Stomach (tissue), 9 donors: ENCODE results near the gene SLC39A3. TPM values are rescaled to one million over a fixed set of nuclear protein-coding genes. Genes with fewer than 3 reads are reported as not detected.

Experiments
- DNase-seq, 2 donors: peaks; one replicate each; pipeline versions ENCODE4 v3.0.0 to v3.0.0-alpha.2; 2013 to 2019
- H3K27ac ChIP-seq, 5 donors: fragments of 200-600 bp in 4 of 5; sonication (generic) in 4 of 5; one replicate each; pipeline ENCODE4 v1.5.1; 2013 to 2019; ENCODE audit warnings: mild to moderate bottlenecking in 1 of 5, moderate library complexity in 1 of 5
- H3K27me3 ChIP-seq, 3 donors: fragments of 200-600 bp; sonication (generic); one replicate each; pipeline ENCODE4 v1.5.1; 2017 to 2019; ENCODE audit warnings: mixed run types in 1 of 3
- H3K36me3 ChIP-seq, 4 donors: fragments of 200-600 bp; sonication (generic); 1 replicate in 3 of 4; 2 replicates in 1 of 4; pipeline ENCODE4 v1.5.1; 2016 to 2019
- H3K4me1 ChIP-seq, 4 donors: fragments of 200-600 bp; sonication (generic); one replicate each; pipeline ENCODE4 v1.5.1; 2016 to 2019
- H3K4me3 ChIP-seq, 4 donors: fragments of 200-600 bp; sonication (generic) in 3 of 4; one replicate each; pipeline ENCODE4 v1.5.1; 2016 to 2019; ENCODE audit warnings: mild to moderate bottlenecking in 1 of 4
- H3K9me3 ChIP-seq, 4 donors: fragments of 200-600 bp; sonication (generic); one replicate each; pipeline ENCODE4 v1.5.1; 2016 to 2019
- EP300 ChIP-seq: sonication (generic); formaldehyde crosslinking; IDR thresholded peaks from one replicate; pipeline ENCODE4 v1.6.1; 2017; ENCODE audit warnings: antibody characterized with exemption
- POLR2A ChIP-seq, 4 donors: fragments of 450-650 bp; IDR thresholded peaks; one replicate each; pipeline ENCODE4 v1.6.1; 2016; ENCODE audit warnings: antibody characterized with exemption in 4 of 4, control low read depth in 2 of 4, mild to moderate bottlenecking in 1 of 4, moderate library complexity in 1 of 4
- POLR2AphosphoS5 ChIP-seq, 3 donors: sonication (generic); formaldehyde crosslinking; IDR thresholded peaks; one replicate each; pipeline ENCODE4 v1.6.1; 2016; ENCODE audit warnings: antibody characterized with exemption in 3 of 3
- WGBS, 5 donors: extraction: QIAGEN DNeasy Blood & Tissue Kit in 3 of 5; methylation state at CpG; one replicate each; pipeline versions ENCODE4 v1.1.5 to v1.1.7; 2013 to 2018; 5-methylcytosine and 5-hydroxymethylcytosine counted together
- intact Hi-C: fragments of 100-400 bp; cut with DNase I; formaldehyde crosslinking; loops from one replicate; pipeline ENCODE4 v1.15.1; 2023; ENCODE audit warnings: low total_unique reads
- polyA plus RNA-seq, 3 donors: library from polyadenylated mRNA; stranded (reverse); fragments of 200-250 nt; gene quantifications; one replicate each; pipeline ENCODE4 v1.2.3, GENCODE V29; 2013
- total RNA-seq, 5 donors: library from RNA; depleted of rRNA; stranded (reverse); fragments of >200 nt; gene quantifications; one replicate each; pipeline versions ENCODE4 v1.1.0 to v1.2.3, GENCODE V29; 2014 to 2016
- TF ChIP-seq, protein P1 (sequence below), 7 experiments: fragments of 450-650 bp in 4 of 7; fragments of 200-600 bp in 3 of 7; sonication (generic) in 3 of 7; IDR thresholded peaks; one replicate each; pipeline ENCODE4 v1.5.1; 2016 to 2019; ENCODE audit warnings: antibody characterized with exemption in 7 of 7, control low read depth in 2 of 7, mild to moderate bottlenecking in 1 of 7
- donor health status: healthy with polysubstance abuse.
- donor health status: Bipolar disorder and iron deficiency.
- donor health status: healthy.

Gene SLC39A3
- total and polyA plus RNA-seq, 8 donors = 3.6 to 33.6 (median 14.9) TPM; not detected in 1

DNA sequence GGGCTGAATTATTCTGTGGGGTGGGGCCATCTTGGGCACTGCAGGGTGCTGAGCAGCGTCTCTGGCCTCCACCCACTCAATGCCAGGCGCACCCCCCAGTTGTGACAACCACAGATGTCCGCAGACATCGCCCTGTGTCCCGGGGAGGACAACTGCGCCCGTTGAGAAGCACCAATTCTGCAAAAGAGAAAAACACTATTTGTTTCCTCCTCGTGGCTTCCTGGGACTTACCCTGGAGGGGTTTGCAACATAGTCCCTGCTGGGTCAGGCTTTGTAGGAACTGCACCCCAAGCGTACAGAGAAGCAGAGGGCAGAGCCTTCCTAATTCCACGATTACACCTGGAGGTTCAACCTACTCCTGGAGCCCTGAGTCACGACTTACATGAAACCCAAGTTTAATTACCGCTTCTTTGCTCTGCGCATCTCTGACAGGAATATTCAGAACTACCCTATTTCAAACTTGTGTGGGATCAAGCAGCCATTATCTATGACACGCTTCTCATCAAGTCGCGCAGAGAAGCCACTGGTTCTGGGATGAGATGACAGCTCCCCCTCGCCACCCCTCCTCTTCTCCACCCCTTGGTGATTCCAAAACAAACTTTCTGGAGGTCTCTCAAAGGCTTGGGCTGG is 11.1 kb upstream of the SLC39A3 start:
- no peak for DNase-seq
- Histone ChIP-seq H3K4me3 (no peak overlapping the region), H3K27me3 (no peaks in the 10 kb centered on the region), H3K4me1 (peaks cover 0 to 8% (median 6%) of the 10 kb centered on the region in 4 donors), H3K9me3 (no peaks in the 10 kb centered on the region), H3K36me3 (peaks cover 19 to 33% (median 25%) of the 10 kb centered on the region in 4 donors), H3K27ac (no peak overlapping the region)
- intact Hi-C loops = loop anchor here (5.0 kb wide), 1 partner anchor 104 kb away; no protein-coding TSS in a partner anchor
- 70 to 84% (median 74%) methylated on average over 17 of the region's 17 CpGs for WGBS, 5 donors
- TF ChIP-seq, protein P1, sequence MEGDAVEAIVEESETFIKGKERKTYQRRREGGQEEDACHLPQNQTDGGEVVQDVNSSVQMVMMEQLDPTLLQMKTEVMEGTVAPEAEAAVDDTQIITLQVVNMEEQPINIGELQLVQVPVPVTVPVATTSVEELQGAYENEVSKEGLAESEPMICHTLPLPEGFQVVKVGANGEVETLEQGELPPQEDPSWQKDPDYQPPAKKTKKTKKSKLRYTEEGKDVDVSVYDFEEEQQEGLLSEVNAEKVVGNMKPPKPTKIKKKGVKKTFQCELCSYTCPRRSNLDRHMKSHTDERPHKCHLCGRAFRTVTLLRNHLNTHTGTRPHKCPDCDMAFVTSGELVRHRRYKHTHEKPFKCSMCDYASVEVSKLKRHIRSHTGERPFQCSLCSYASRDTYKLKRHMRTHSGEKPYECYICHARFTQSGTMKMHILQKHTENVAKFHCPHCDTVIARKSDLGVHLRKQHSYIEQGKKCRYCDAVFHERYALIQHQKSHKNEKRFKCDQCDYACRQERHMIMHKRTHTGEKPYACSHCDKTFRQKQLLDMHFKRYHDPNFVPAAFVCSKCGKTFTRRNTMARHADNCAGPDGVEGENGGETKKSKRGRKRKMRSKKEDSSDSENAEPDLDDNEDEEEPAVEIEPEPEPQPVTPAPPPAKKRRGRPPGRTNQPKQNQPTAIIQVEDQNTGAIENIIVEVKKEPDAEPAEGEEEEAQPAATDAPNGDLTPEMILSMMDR (IDR thresholded peaks at IDR 0.05) = no peak
- no peak for TF ChIP-seq POLR2A (IDR thresholded peaks at IDR 0.05)
- no peak for TF ChIP-seq POLR2AphosphoS5 (IDR thresholded peaks at IDR 0.05)
- no peak for TF ChIP-seq EP300

GRCh38 chr19:2747349-2747748 is 7.5 kb upstream of the SLC39A3 start:
- no peak overlapping the region for H3K27ac ChIP-seq
- no peak for DNase-seq
- intact Hi-C loops = no loop called here
- H3K4me3 ChIP-seq = no peak overlapping the region
- H3K9me3 ChIP-seq = no peaks in the 10 kb centered on the region
- no peaks in the 10 kb centered on the region for H3K27me3 ChIP-seq
- peaks cover 0 to 8% (median 6%) of the 10 kb centered on the region in 4 donors for H3K4me1 ChIP-seq
- no peaks in the 10 kb centered on the region for H3K36me3 ChIP-seq
- no peak for TF ChIP-seq EP300
- TF ChIP-seq, protein P1 (IDR thresholded peaks at IDR 0.05) = no peak
- TF ChIP-seq POLR2A (IDR thresholded peaks at IDR 0.05) = no peak
- no peak for TF ChIP-seq POLR2AphosphoS5 (IDR thresholded peaks at IDR 0.05)
- WGBS, 5 donors = 71 to 81% (median 77%) methylated on average over 7 of the region's 7 CpGs

DNA sequence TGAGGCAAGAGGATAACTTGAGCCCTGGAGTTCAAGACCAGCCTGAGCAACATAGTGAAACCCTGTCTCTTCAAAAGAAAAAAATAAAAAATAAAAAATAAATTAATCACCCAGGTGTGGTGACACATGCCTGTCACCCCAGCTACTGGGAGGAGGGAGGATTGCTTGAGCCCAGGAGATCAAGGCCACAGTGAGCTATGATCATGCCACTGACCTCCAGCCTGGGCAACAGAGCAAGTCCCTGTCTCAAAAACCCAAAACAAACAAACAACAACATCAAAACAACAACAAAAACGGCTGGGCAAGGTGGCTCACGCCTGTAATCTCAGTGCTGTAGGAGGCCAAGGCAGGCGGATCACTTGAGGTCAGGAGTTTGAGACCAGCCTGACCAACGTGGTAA is 4.3 kb upstream of the SLC39A3 start:
- intact Hi-C loops = no loop called here
- H3K9me3 ChIP-seq = no peaks in the 10 kb centered on the region
- no peaks in the 10 kb centered on the region for H3K36me3 ChIP-seq
- DNase-seq = no peak
- no peak overlapping the region for H3K4me3 ChIP-seq
- peaks cover 2 to 9% (median 8%) of the 10 kb centered on the region in 4 donors for H3K4me1 ChIP-seq
- no peak overlapping the region for H3K27ac ChIP-seq
- TF ChIP-seq EP300 (no peak), POLR2AphosphoS5 (IDR thresholded peaks at IDR 0.05) (no peak), POLR2A (IDR thresholded peaks at IDR 0.05) (no peak)
- TF ChIP-seq, protein P1 (IDR thresholded peaks at IDR 0.05) = no peak
- H3K27me3 ChIP-seq = peaks cover 0 to 16% (median 0%) of the 10 kb centered on the region in 3 donors
- 35 to 41% (median 39%) methylated on average over 4 of the region's 4 CpGs for WGBS, 5 donors

DNA sequence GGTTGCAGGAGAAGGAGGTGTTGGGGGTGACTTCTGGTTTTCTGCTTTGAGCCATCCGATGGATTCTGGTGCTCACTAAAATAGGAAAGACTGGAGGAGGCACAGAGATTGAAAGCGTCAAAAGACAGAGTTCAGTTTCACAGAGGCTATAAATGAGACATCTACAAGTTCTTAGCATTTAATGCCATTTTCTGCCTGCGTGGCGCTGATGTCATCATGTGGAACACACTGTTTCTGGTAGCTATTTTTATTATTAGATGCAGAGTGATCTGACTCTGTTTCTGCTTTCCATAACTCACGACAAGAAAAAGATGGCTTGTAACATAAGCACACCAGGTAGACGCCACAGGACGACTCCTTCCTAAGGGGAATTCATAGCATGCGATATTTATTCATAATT is 3.3 kb upstream of the SLC39A3 start:
- 70 to 79% (median 77%) methylated on average over 8 of the region's 8 CpGs for WGBS, 5 donors
- Histone ChIP-seq H3K36me3 (no peaks in the 10 kb centered on the region), H3K9me3 (no peaks in the 10 kb centered on the region), H3K4me1 (peaks cover 11 to 15% (median 14%) of the 10 kb centered on the region in 4 donors), H3K27ac (no peak overlapping the region), H3K4me3 (no peak overlapping the region), H3K27me3 (peaks cover 0 to 16% (median 0%) of the 10 kb centered on the region in 3 donors)
- no peak for TF ChIP-seq POLR2AphosphoS5 (IDR thresholded peaks at IDR 0.05)
- no peak for TF ChIP-seq EP300
- TF ChIP-seq, protein P1 (IDR thresholded peaks at IDR 0.05) = no peak
- no peak for TF ChIP-seq POLR2A (IDR thresholded peaks at IDR 0.05)
- intact Hi-C loops = no loop called here
- DNase-seq = no peak
